H1 (cell line): ENCODE data around the gene CEP70. TPM values are rescaled to one million over a fixed set of nuclear protein-coding genes. Genes with fewer than 3 reads are reported as not detected.
"Not testable (repeated sequence)": the region's sequence is repeated elsewhere in the genome, so short reads cannot be mapped to it uniquely, and the experiment has no call there.

Source experiments
- CTCF ChIA-PET: fragments of 300-600 bp; sonication (Branson Sonifier 250); formaldehyde crosslinking; loops from one replicate; lab custom pipeline; 2021; ENCODE audit not compliant: partially characterized antibody; lab: Charles Lee
- POLR2A ChIA-PET: fragments of 300-600 bp; sonication (Branson Sonifier 250); formaldehyde crosslinking; loops from one replicate; lab custom pipeline; 2021; ENCODE audit warnings: inconsistent platforms; ENCODE audit not compliant: partially characterized antibody; lab: Charles Lee
- DNase-seq, 2 experiments: peaks; one replicate each; pipeline versions ENCODE4 v3.0.0 to v3.0.0-alpha.2; 2010 to 2022; ENCODE audit warnings: low spot score in 2 of 2, low read depth in 1 of 2, mixed read lengths in 1 of 2
- FAIRE-seq: peaks from 2 replicates; lab custom pipeline; 2011; peaks lifted over from hg19 to GRCh38; lab: Jason Lieb, UNC
- H2AFZ ChIP-seq: 2 replicates; pipeline ENCODE4 v1.8.1; 2012; ENCODE audit warnings: low read length, inconsistent platforms
- H2AK5ac ChIP-seq: 2 replicates; pipeline ENCODE4 v1.6.1; 2013; ENCODE audit warnings: low read depth, low read length
- H2BK120ac ChIP-seq: replicated peaks from 2 replicates; pipeline ENCODE3; 2013; ENCODE audit warnings: low read depth, low read length, inconsistent platforms
- H2BK12ac ChIP-seq: 2 replicates; pipeline ENCODE4 v1.6.1; 2013; ENCODE audit warnings: low read depth, low read length
- H2BK15ac ChIP-seq: 2 replicates; pipeline ENCODE4 v1.6.1; 2013; ENCODE audit warnings: low read length
- H2BK20ac ChIP-seq: 2 replicates; pipeline ENCODE4 v1.6.1; 2013; ENCODE audit warnings: low read length
- H2BK5ac ChIP-seq: 2 replicates; pipeline ENCODE4 v1.6.1; 2013; ENCODE audit warnings: low read depth, low read length
- H3K14ac ChIP-seq: 2 replicates; pipeline ENCODE4 v1.6.1; 2013; ENCODE audit warnings: inconsistent platforms; ENCODE audit not compliant: insufficient read length
- H3K18ac ChIP-seq: 2 replicates; pipeline ENCODE4 v1.6.1; 2013; ENCODE audit warnings: low read length; ENCODE audit errors: extremely low read depth
- H3K23ac ChIP-seq: 2 replicates; pipeline ENCODE4 v1.6.1; 2013; ENCODE audit warnings: inconsistent platforms; ENCODE audit not compliant: insufficient read length
- H3K23me2 ChIP-seq: 2 replicates; pipeline ENCODE4 v1.6.1; 2013; ENCODE audit warnings: low read depth, low read length
- H3K27ac ChIP-seq: 2 replicates; pipeline ENCODE4 v1.6.1; 2011; ENCODE audit warnings: low read depth, low read length, inconsistent platforms
- H3K27me3 ChIP-seq, 4 experiments: replicated peaks in 1 of 4; 1 replicate in 1 of 4; 2 replicates in 3 of 4; pipeline versions ENCODE4 v1.6.1 to v1.8.1; 2011 to 2013; ENCODE audit warnings: low read length in 3 of 4, mild to moderate bottlenecking in 3 of 4, inconsistent platforms in 2 of 4, mixed read lengths in 2 of 4, moderate library complexity in 1 of 4; ENCODE audit not compliant: control insufficient read depth in 3 of 4, insufficient read depth in 3 of 4; ENCODE audit errors: extremely low read depth in 1 of 4
- H3K36me3 ChIP-seq, 4 experiments: 2 replicates each; pipeline versions ENCODE4 v1.6.1 to v1.8.1; 2011 to 2013; ENCODE audit warnings: mild to moderate bottlenecking in 4 of 4, low read length in 3 of 4, moderate library complexity in 2 of 4, control low read depth in 1 of 4, inconsistent platforms in 1 of 4; ENCODE audit not compliant: insufficient read depth in 4 of 4, control insufficient read depth in 2 of 4
- H3K4ac ChIP-seq: replicated peaks from 2 replicates; pipeline ENCODE3; 2013; ENCODE audit warnings: low read length, low read depth, mixed read lengths, inconsistent platforms; ENCODE audit not compliant: insufficient read length
- H3K4me1 ChIP-seq, 4 experiments: replicated peaks in 1 of 4; 1 replicate in 1 of 4; 2 replicates in 3 of 4; pipeline versions ENCODE4 v1.6.1 to v1.8.1; 2011 to 2013; ENCODE audit warnings: low read length in 3 of 4, inconsistent platforms in 2 of 4, mixed read lengths in 1 of 4; ENCODE audit not compliant: insufficient read depth in 4 of 4, control insufficient read depth in 3 of 4
- H3K4me2 ChIP-seq, 2 experiments: 2 replicates each; pipeline versions ENCODE4 v1.6.1 to v1.8.1; 2011 to 2013; ENCODE audit warnings: low read depth in 2 of 2, low read length in 2 of 2, control low read depth in 1 of 2, inconsistent platforms in 1 of 2, mild to moderate bottlenecking in 1 of 2; ENCODE audit not compliant: insufficient read depth in 1 of 2
- H3K4me3 ChIP-seq, 4 experiments: fragments of 200-600, 300-600 bp in 1 of 4; sonication (generic), shearing (Covaris generic), sonication (Bioruptor Twin) in 1 of 4; 2 replicates each; pipeline versions ENCODE4 v1.5.1 to v1.8.1; 2011 to 2016; ENCODE audit warnings: low read length in 4 of 4, low read depth in 3 of 4, control low read depth in 2 of 4, inconsistent platforms in 2 of 4, mild to moderate bottlenecking in 2 of 4, mixed read lengths in 1 of 4, moderate library complexity in 1 of 4; ENCODE audit not compliant: insufficient read depth in 2 of 4; ENCODE audit errors: extremely low read depth in 1 of 4
- H3K56ac ChIP-seq: replicated peaks from 2 replicates; pipeline ENCODE3; 2013; ENCODE audit warnings: low read depth, mild to moderate bottlenecking, mixed read lengths, low read length, inconsistent platforms; ENCODE audit not compliant: insufficient read length
- H3K79me1 ChIP-seq: 2 replicates; pipeline ENCODE4 v1.6.1; 2013; ENCODE audit warnings: low read depth, low read length, control low read depth
- H3K79me2 ChIP-seq, 2 experiments: 2 replicates each; pipeline versions ENCODE4 v1.6.1 to v1.8.1; 2012 to 2013; ENCODE audit warnings: low read length in 2 of 2, mild to moderate bottlenecking in 2 of 2, inconsistent platforms in 1 of 2; ENCODE audit not compliant: insufficient read depth in 2 of 2, control insufficient read depth in 1 of 2
- H3K9ac ChIP-seq, 4 experiments: replicated peaks in 1 of 4; 1 replicate in 1 of 4; 2 replicates in 3 of 4; pipeline versions ENCODE4 v1.6.1 to v1.8.1; 2011 to 2013; ENCODE audit warnings: low read depth in 3 of 4, low read length in 3 of 4, control low read depth in 2 of 4, mild to moderate bottlenecking in 2 of 4, moderate library complexity in 2 of 4, inconsistent platforms in 1 of 4; ENCODE audit errors: extremely low read depth in 1 of 4
- H3K9me3 ChIP-seq, 2 experiments: 2 replicates each; pipeline versions ENCODE4 v1.6.1 to v1.8.1; 2012 to 2013; ENCODE audit warnings: mild to moderate bottlenecking in 2 of 2, moderate library complexity in 2 of 2, control low read depth in 1 of 2, inconsistent platforms in 1 of 2, low read depth in 1 of 2, low read length in 1 of 2, mixed read lengths in 1 of 2; ENCODE audit not compliant: insufficient read depth in 2 of 2
- H4K20me1 ChIP-seq, 2 experiments: replicated peaks in 1 of 2; 2 replicates each; pipeline versions ENCODE3 to v1.8.1; 2011 to 2013; ENCODE audit warnings: inconsistent platforms in 2 of 2, low read length in 2 of 2, mild to moderate bottlenecking in 1 of 2; ENCODE audit not compliant: insufficient read depth in 2 of 2, control insufficient read depth in 1 of 2
- H4K5ac ChIP-seq: 2 replicates; pipeline ENCODE4 v1.6.1; 2013; ENCODE audit warnings: low read length, low read depth, mixed read lengths, inconsistent platforms; ENCODE audit not compliant: insufficient read length
- H4K8ac ChIP-seq: 2 replicates; pipeline ENCODE4 v1.8.0; 2013; ENCODE audit warnings: mild to moderate bottlenecking, moderate library complexity, low read length, inconsistent platforms; ENCODE audit not compliant: insufficient read depth; ENCODE audit errors: extremely low read depth
- H4K91ac ChIP-seq: replicated peaks from 2 replicates; pipeline ENCODE3; 2013; ENCODE audit warnings: low read length, mixed read lengths, inconsistent platforms; ENCODE audit not compliant: insufficient read length
- WGBS, 2 experiments: shearing (Covaris generic) in 1 of 2; methylation state at CpG; one replicate each; pipeline versions ENCODE4 v1.1.6 to v1.1.7; 2013 to 2015; ENCODE audit warnings: low lambda C conversion rate in 2 of 2, mixed read lengths in 2 of 2, inconsistent platforms in 1 of 2, low coverage in 1 of 2, missing lambda C conversion rate in 1 of 2; ENCODE audit not compliant: insufficient replicate concordance in 2 of 2, insufficient coverage in 1 of 2, insufficient read length in 1 of 2; ENCODE audit errors: extremely low coverage in 1 of 2, missing lambda C conversion rate in 1 of 2; 5-methylcytosine and 5-hydroxymethylcytosine counted together
- polyA plus RNA-seq, 7 experiments: library from polyadenylated mRNA; depleted of rRNA in 3 of 7; stranded (reverse) in 5 of 7; unstranded in 2 of 7; fragments of >200 nt in 5 of 7; fragments of 200-250 nt in 2 of 7; gene quantifications; 1 replicate in 5 of 7; 2 replicates in 1 of 7; 4 replicates in 1 of 7; pipeline versions ENCODE4 v1.2.1 to v1.2.3, GENCODE V29; 2011 to 2013; ENCODE audit warnings: missing spikeins in 2 of 7, mixed read lengths in 2 of 7
- total RNA-seq: library from RNA; stranded (reverse); fragmentation: NEBNext Ultra II Directional; extraction: Animal tissue kit (Norgen Biotek cat#: 25700); gene quantifications from 2 replicates; pipeline ENCODE4 v1.2.1, GENCODE V29; 2021

Gene CEP70
- total and polyA plus RNA-seq, 2 of the 8 experiments (the other 6 are each of a cell fraction or from before 2014, with no cell fraction given): 3.9 to 26.2 TPM

DNA sequence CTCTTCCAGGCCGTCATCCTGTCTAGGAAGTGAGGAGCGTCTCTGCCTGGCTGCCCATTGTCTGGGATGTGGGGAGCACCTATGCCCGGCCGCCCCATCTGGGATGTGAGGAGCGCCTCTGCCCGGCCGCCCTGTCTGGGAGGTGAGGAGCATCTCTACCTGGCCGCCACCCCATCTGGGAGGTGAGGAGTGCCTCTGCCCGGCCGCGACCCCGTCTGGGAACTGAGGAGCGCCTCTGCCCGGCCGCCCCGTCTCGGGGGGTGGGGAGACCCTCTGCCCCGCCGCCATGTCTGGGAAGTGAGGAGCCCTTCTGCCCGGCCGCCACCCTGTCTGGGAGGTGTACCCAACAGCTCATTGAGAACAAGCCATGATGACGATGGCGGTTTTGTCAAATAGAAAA, 72.6 kb downstream of the CEP70 start:
- H2BK5ac ChIP-seq, FAIRE-seq, H3K4me2 ChIP-seq, H3K79me2 ChIP-seq, H3K18ac ChIP-seq, H3K56ac ChIP-seq, H3K27me3 ChIP-seq, CTCF ChIA-PET, H2AFZ ChIP-seq, H4K20me1 ChIP-seq, H2BK20ac ChIP-seq, H3K4me1 ChIP-seq, H3K4ac ChIP-seq, DNase-seq, H3K14ac ChIP-seq, H3K23me2 ChIP-seq, H4K91ac ChIP-seq, H2BK15ac ChIP-seq, H4K5ac ChIP-seq, H3K4me3 ChIP-seq, H3K9ac ChIP-seq, POLR2A ChIA-PET, H3K27ac ChIP-seq, H3K23ac ChIP-seq, H3K79me1 ChIP-seq, H2BK12ac ChIP-seq, H2AK5ac ChIP-seq, H4K8ac ChIP-seq, H2BK120ac ChIP-seq: not testable (repeated sequence)
- WGBS, 2 experiments: 90% methylated on average over 15 of the region's 23 CpGs; no CpG with 5 or more reads in 1 of the 2 experiments
- Histone ChIP-seq H3K36me3 (peaks cover 0 to 27% (median 4%) of the 10 kb centered on the region in 4 experiments; a peak in 3 of 8 replicates), H3K9me3 (peaks cover 7 to 27% of the 10 kb centered on the region in 2 experiments; a peak in 3 of 4 replicates)
